K562 (cell line): ENCODE data around the gene XRCC5. TPM values are rescaled to one million over a fixed set of nuclear protein-coding genes. Genes with fewer than 3 reads are reported as not detected.

Experiments used
- ATAC-seq: fragments of 200-7000 bp; cut with Tn5 transposase; 3 replicates; pipeline ENCODE4 v1.9.1; 2020; ENCODE audit warnings: moderate library complexity
- BruUV-seq: library from RNA; stranded (reverse); fragments of 400-500 nt; replicated peaks from 2 replicates; lab custom pipeline; 2021; lab: Mats Ljungman, UMichigan
- CTCF ChIA-PET: fragments of 300-600 bp; formaldehyde crosslinking; extraction: SDS; loops from one replicate; lab custom pipeline; 2021; ENCODE audit warnings: low intra/inter-chr PET ratio; lab: Yijun Ruan, JAX
- POLR2A ChIA-PET: fragments of 300-600, 350-650 bp; sonication (Branson Sonifier 250); formaldehyde crosslinking; extraction: SDS; loops from one replicate; lab custom pipeline; 2021; ENCODE audit warnings: antibody characterized with exemption, inconsistent platforms; lab: Yijun Ruan, JAX
- DNase-seq, 4 experiments: peaks; one replicate each; pipeline versions ENCODE4 v3.0.0 to v3.0.0-alpha.2; 2011 to 2018; ENCODE audit warnings: low spot score in 3 of 4, mixed read lengths in 3 of 4; ENCODE audit errors: extremely low read depth in 1 of 4
- FAIRE-seq: peaks from 2 replicates; lab custom pipeline; 2011; peaks lifted over from hg19 to GRCh38; lab: Jason Lieb, UNC
- H2AFZ ChIP-seq: 2 replicates; pipeline ENCODE4 v1.6.0; 2011; ENCODE audit warnings: low read depth, low read length, control low read depth, inconsistent platforms
- H3K27ac ChIP-seq: fragments of 200-600 bp; 3 replicates; pipeline ENCODE4 v1.8.0; 2011; ENCODE audit warnings: low read depth, mild to moderate bottlenecking, control low read depth, inconsistent platforms, low read length, moderate library complexity, mixed read lengths; ENCODE audit errors: extremely low read depth
- H3K27me3 ChIP-seq, 2 experiments: fragments of 300-600 bp in 1 of 2; 2 replicates in 1 of 2; 3 replicates in 1 of 2; pipeline versions ENCODE4 v1.6.0 to v1.8.0; 2011; ENCODE audit warnings: inconsistent platforms in 2 of 2, low read length in 2 of 2, mild to moderate bottlenecking in 1 of 2, mixed read lengths in 1 of 2, moderate library complexity in 1 of 2; ENCODE audit not compliant: control insufficient read depth in 2 of 2, insufficient read depth in 2 of 2
- H3K36me3 ChIP-seq: fragments of 300-600 bp; 3 replicates; pipeline ENCODE4 v1.8.0; 2011; ENCODE audit warnings: mild to moderate bottlenecking, low read length, inconsistent platforms; ENCODE audit not compliant: control insufficient read depth, insufficient read depth
- H3K4me1 ChIP-seq, 2 experiments: fragments of 200-600 bp in 1 of 2; replicated peaks in 1 of 2; 2 replicates in 1 of 2; 3 replicates in 1 of 2; pipeline versions ENCODE4 v1.5.1 to v1.8.0; 2011; ENCODE audit warnings: inconsistent platforms in 2 of 2, low read length in 2 of 2, mild to moderate bottlenecking in 1 of 2, mixed read lengths in 1 of 2, moderate library complexity in 1 of 2; ENCODE audit not compliant: control insufficient read depth in 2 of 2, insufficient read depth in 2 of 2
- H3K4me2 ChIP-seq: 2 replicates; pipeline ENCODE4 v1.6.1; 2011; ENCODE audit warnings: low read length, control low read depth, inconsistent platforms, mixed read lengths; ENCODE audit not compliant: insufficient read depth
- H3K4me3 ChIP-seq: fragments of 200-600 bp; sonication (generic), shearing (Covaris generic); 2 replicates; pipeline ENCODE4 v1.5.1; 2016; ENCODE audit warnings: control low read depth, inconsistent platforms
- H3K79me2 ChIP-seq: fragments of 200-600 bp; 3 replicates; pipeline ENCODE4 v1.8.0; 2011; ENCODE audit warnings: low read length, inconsistent platforms; ENCODE audit not compliant: control insufficient read depth, insufficient read depth
- H3K9ac ChIP-seq, 2 experiments: 2 replicates each; pipeline versions ENCODE4 v1.6.0 to v1.6.1; 2011; ENCODE audit warnings: low read depth in 2 of 2, low read length in 2 of 2, control low read depth in 1 of 2, inconsistent platforms in 1 of 2, mild to moderate bottlenecking in 1 of 2, mixed read lengths in 1 of 2; ENCODE audit not compliant: insufficient read depth in 1 of 2
- H3K9me1 ChIP-seq: one replicate; pipeline ENCODE4 v1.6.0; 2011; ENCODE audit warnings: inconsistent platforms, mild to moderate bottlenecking, low read length, moderate library complexity; ENCODE audit not compliant: control insufficient read depth, insufficient read depth
- H3K9me3 ChIP-seq: replicated peaks from 2 replicates; pipeline ENCODE4 v1.5.1; 2011; ENCODE audit warnings: low read depth, low read length, inconsistent platforms; ENCODE audit not compliant: control insufficient read depth, insufficient read depth
- H4K20me1 ChIP-seq: replicated peaks from 2 replicates; pipeline ENCODE4 v1.6.1; 2011; ENCODE audit warnings: low read length, inconsistent platforms, mixed read lengths; ENCODE audit not compliant: control insufficient read depth, insufficient read depth
- GTF2F1 ChIP-seq: IDR thresholded peaks from 2 replicates; pipeline ENCODE4 v1.6.1; 2011; ENCODE audit warnings: low read depth, low read length, improper control_type of control experiment
- IFI16 ChIP-seq: fragments of 250-450 bp; sonication (Bioruptor Pico); IDR thresholded peaks from 2 replicates; pipeline ENCODE4 v2.1.2; 2022; ENCODE audit warnings: mild to moderate bottlenecking, inconsistent platforms
- NFXL1 ChIP-seq: fragments of 450-650 bp; formaldehyde crosslinking; IDR thresholded peaks from 2 replicates; pipeline ENCODE4 v1.4.0; 2021; ENCODE audit warnings: mild to moderate bottlenecking
- NONO ChIP-seq, 2 experiments: fragments of 200-400 bp in 1 of 2; fragments of 450-650 bp in 1 of 2; formaldehyde crosslinking in 1 of 2; IDR thresholded peaks; 2 replicates each; pipeline ENCODE4 v1.6.1; 2017; ENCODE audit warnings: low read depth in 2 of 2, mild to moderate bottlenecking in 2 of 2, moderate library complexity in 2 of 2, low read length in 1 of 2
- PTTG1 ChIP-seq: fragments of 450-650 bp; IDR thresholded peaks from 2 replicates; pipeline ENCODE4 v1.6.1; 2016; ENCODE audit warnings: low read depth, mild to moderate bottlenecking, missing genetic modification characterization, missing compliant biosample characterization
- SP2 ChIP-seq: IDR thresholded peaks from 2 replicates; pipeline ENCODE4 v1.6.1; 2011; ENCODE audit warnings: mild to moderate bottlenecking, low read depth, low read length, moderate library complexity; ENCODE audit not compliant: poor library complexity, severe bottlenecking; ENCODE audit errors: extremely low read depth
- SRSF1 ChIP-seq: fragments of 200-400 bp; formaldehyde crosslinking; IDR thresholded peaks from 2 replicates; pipeline ENCODE4 v1.6.1; 2017; ENCODE audit warnings: mild to moderate bottlenecking, low read depth, low read length, moderate library complexity
- TCF7L2 ChIP-seq: fragments of 150-350 bp; IDR thresholded peaks from 2 replicates; pipeline ENCODE4 v1.6.1; 2016; ENCODE audit warnings: low read depth, mild to moderate bottlenecking, low read length, moderate library complexity
- ZNF121 ChIP-seq: sonication (generic); formaldehyde crosslinking; conservative IDR thresholded peaks from 2 replicates; pipeline ENCODE4 v1.8.0; 2022; ENCODE audit warnings: missing genetic modification reagents
- ZNF217 ChIP-seq: sonication (generic); formaldehyde crosslinking; IDR thresholded peaks from 2 replicates; pipeline ENCODE4 v1.8.0; 2022; ENCODE audit warnings: mild to moderate bottlenecking, missing genetic modification reagents
- ZNF274 ChIP-seq: IDR thresholded peaks from 2 replicates; pipeline ENCODE4 v1.6.1; 2011; ENCODE audit warnings: low read depth, mild to moderate bottlenecking, low read length, moderate library complexity, borderline replicate concordance
- ZNF77 ChIP-seq: fragments of 250-450 bp; sonication (Bioruptor Pico); IDR thresholded peaks from 2 replicates; pipeline ENCODE4 v1.5.0; 2020
- WGBS: fragments of 100-300 bp; shearing (Covaris generic); methylation state at CpG from one replicate; pipeline ENCODE4 v1.1.6; 2016; ENCODE audit warnings: low coverage, mixed read lengths; ENCODE audit not compliant: insufficient coverage; ENCODE audit errors: missing lambda C conversion rate; 5-methylcytosine and 5-hydroxymethylcytosine counted together
- in situ Hi-C: fragments of 300-500 bp; cut with MboI; formaldehyde crosslinking; loops from 4 replicates; pipeline ENCODE4 v1.15.0; 2018; ENCODE audit warnings: inconsistent platforms, mixed read lengths
- intact Hi-C: fragments of 100-400 bp; cut with micrococcal nuclease; formaldehyde crosslinking; loops from 2 replicates; pipeline ENCODE4 v1.14.2; 2022
- polyA plus RNA-seq, 8 experiments: library from polyadenylated mRNA; depleted of rRNA in 4 of 8; stranded (reverse) in 5 of 8; unstranded in 3 of 8; fragments of >200 nt; fragmentation: Nextera tagmentation in 2 of 8; fragmentation: Illumina TruSeq in 1 of 8; extraction: Ambion mirVana in 2 of 8; extraction: Trizol in 1 of 8; gene quantifications; 2 replicates each; pipeline versions ENCODE4 v1.2.1 to v1.2.3, GENCODE V29; 2011 to 2014; ENCODE audit warnings: inconsistent platforms in 1 of 8, missing spikeins in 1 of 8
- total RNA-seq, 7 experiments: library from RNA; depleted of rRNA in 6 of 7; stranded (reverse); fragments of >200 nt in 6 of 7; fragmentation: Illumina TruSeq in 2 of 7; extraction: Trizol in 2 of 7; gene quantifications; 2 replicates each; pipeline versions ENCODE4 v1.2.1 to v1.2.3, GENCODE V29; 2011 to 2021; ENCODE audit warnings: low replicate concordance in 1 of 7
- TF ChIP-seq, protein P1 (sequence below), 2 experiments: fragments of 450-650 bp in 1 of 2; sonication (generic) in 1 of 2; formaldehyde crosslinking in 1 of 2; IDR thresholded peaks in 1 of 2; conservative IDR thresholded peaks in 1 of 2; 2 replicates each; pipeline versions ENCODE4 v1.6.1 to v1.8.1; 2016 to 2023; ENCODE audit warnings: mild to moderate bottlenecking in 2 of 2, moderate library complexity in 2 of 2, inconsistent platforms in 1 of 2, missing genetic modification reagents in 1 of 2
- TF ChIP-seq, protein P2 (sequence below): sonication (generic); formaldehyde crosslinking; IDR thresholded peaks from 2 replicates; pipeline ENCODE4 v1.8.1; 2023; ENCODE audit warnings: mild to moderate bottlenecking, missing genetic modification reagents
- TF ChIP-seq, protein P3 (sequence below): sonication (generic); formaldehyde crosslinking; IDR thresholded peaks from 2 replicates; pipeline ENCODE4 v1.8.1; 2022; ENCODE audit warnings: missing genetic modification reagents

XRCC5 gene
- total and polyA plus RNA-seq, 9 of the 15 experiments (the other 6 are each of a cell fraction or from before 2014, with no cell fraction given) = 168 to 551 (median 297) TPM

DNA sequence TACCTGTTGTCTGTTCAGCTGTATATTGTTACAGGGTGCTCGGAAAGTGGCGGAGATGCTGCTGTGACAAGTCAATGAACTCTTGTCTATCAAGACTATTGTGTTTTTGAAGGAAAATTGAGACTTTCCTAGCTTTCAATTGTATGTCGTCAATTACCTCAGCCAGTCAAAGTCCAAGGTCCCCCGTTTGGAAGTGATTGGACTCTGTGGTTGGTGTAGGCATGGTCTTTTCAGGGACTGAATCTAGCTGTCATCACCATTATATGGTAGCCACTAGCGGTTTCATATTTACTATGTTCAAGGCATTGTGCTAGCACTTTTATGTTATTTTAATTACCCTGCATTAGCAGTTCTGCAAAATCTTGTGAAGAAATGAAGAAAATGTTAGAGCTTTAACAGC is 54.9 kb downstream of the XRCC5 start:
- FAIRE-seq = no peak
- no peaks in the 10 kb centered on the region for H3K9me1 ChIP-seq
- BruUV-seq = no TSS peak

More for the DNA sequence above, 54.9 kb downstream of the XRCC5 start:
- no peak for ATAC-seq
- in situ Hi-C loops = no loop called here
- TF ChIP-seq PTTG1 (no peak), ZNF274 (no peak), GTF2F1 (no peak), ZNF217 (CRISPR knock-in tag) (no peak), NFXL1 (CRISPR knock-in tag) (no peak), SP2 (no peak), ZNF77 (CRISPR knock-in tag) (no peak), ZNF121 (CRISPR knock-in tag) (no peak), TCF7L2 (no peak), IFI16 (no peak), NONO (IDR thresholded peaks at IDR 0.05; ENCODE audit: low read depth in 2 of 2, low read length in 1 of 2) (no peak), SRSF1 (no peak)
- TF ChIP-seq, protein P1, sequence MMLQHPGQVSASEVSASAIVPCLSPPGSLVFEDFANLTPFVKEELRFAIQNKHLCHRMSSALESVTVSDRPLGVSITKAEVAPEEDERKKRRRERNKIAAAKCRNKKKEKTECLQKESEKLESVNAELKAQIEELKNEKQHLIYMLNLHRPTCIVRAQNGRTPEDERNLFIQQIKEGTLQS (IDR thresholded peaks at IDR 0.05) = no peak
- TF ChIP-seq, protein P1 (CRISPR knock-in tag; conservative IDR thresholded peaks at IDR 0.05) = no peak
- TF ChIP-seq, protein P2, sequence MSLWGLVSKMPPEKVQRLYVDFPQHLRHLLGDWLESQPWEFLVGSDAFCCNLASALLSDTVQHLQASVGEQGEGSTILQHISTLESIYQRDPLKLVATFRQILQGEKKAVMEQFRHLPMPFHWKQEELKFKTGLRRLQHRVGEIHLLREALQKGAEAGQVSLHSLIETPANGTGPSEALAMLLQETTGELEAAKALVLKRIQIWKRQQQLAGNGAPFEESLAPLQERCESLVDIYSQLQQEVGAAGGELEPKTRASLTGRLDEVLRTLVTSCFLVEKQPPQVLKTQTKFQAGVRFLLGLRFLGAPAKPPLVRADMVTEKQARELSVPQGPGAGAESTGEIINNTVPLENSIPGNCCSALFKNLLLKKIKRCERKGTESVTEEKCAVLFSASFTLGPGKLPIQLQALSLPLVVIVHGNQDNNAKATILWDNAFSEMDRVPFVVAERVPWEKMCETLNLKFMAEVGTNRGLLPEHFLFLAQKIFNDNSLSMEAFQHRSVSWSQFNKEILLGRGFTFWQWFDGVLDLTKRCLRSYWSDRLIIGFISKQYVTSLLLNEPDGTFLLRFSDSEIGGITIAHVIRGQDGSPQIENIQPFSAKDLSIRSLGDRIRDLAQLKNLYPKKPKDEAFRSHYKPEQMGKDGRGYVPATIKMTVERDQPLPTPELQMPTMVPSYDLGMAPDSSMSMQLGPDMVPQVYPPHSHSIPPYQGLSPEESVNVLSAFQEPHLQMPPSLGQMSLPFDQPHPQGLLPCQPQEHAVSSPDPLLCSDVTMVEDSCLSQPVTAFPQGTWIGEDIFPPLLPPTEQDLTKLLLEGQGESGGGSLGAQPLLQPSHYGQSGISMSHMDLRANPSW (CRISPR knock-in tag) = no peak
- TF ChIP-seq, protein P3, sequence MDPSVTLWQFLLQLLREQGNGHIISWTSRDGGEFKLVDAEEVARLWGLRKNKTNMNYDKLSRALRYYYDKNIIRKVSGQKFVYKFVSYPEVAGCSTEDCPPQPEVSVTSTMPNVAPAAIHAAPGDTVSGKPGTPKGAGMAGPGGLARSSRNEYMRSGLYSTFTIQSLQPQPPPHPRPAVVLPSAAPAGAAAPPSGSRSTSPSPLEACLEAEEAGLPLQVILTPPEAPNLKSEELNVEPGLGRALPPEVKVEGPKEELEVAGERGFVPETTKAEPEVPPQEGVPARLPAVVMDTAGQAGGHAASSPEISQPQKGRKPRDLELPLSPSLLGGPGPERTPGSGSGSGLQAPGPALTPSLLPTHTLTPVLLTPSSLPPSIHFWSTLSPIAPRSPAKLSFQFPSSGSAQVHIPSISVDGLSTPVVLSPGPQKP (CRISPR knock-in tag) = no peak
- TF ChIP-seq, all 486 proteins: peak for 0
- H3K36me3 ChIP-seq = peaks cover 96% of the 10 kb centered on the region
- no peaks in the 10 kb centered on the region for H4K20me1 ChIP-seq
- no peaks in the 10 kb centered on the region for H3K27me3 ChIP-seq
- H2AFZ ChIP-seq = no peak overlapping the region
- peaks cover 3% of the 10 kb centered on the region; the same call in 1 of the 3 replicates for H3K79me2 ChIP-seq
- no peak overlapping the region for H3K4me2 ChIP-seq
- ChIA-PET CTCF (no interaction called here), POLR2A (interaction anchor here (1.2 kb wide), 1 partner anchor 16 kb away, joined by 4 read pairs; no protein-coding TSS in a partner anchor)
- no peak overlapping the region for H3K27ac ChIP-seq
- intact Hi-C loops = no loop called here
- H3K9me3 ChIP-seq = no peaks in the 10 kb centered on the region
- WGBS = 97% methylated on average over 5 of the region's 5 CpGs
- H3K4me1 ChIP-seq = no peaks in the 10 kb centered on the region
- H3K4me3 ChIP-seq = no peak overlapping the region
- no peak for DNase-seq
- H3K9ac ChIP-seq = no peak overlapping the region
